Measurements from ENCODE around the gene ALKBH2.

- TF ChIP-seq CTCF (IDR thresholded peaks at IDR 0.05): no peak
- TF ChIP-seq POLR2A (IDR thresholded peaks at IDR 0.05): no peak
Observed at GRCh38 chr12:109044241-109044640, 49.0 kb downstream of the ALKBH2 start.
